SW480 (cell line): ENCODE results near the gene KHDRBS2.

Source experiments
- DNase-seq: peaks from one replicate; pipeline ENCODE4 v3.0.0-alpha.2; 2016; ENCODE audit warnings: low spot score

Gene KHDRBS2

DNA sequence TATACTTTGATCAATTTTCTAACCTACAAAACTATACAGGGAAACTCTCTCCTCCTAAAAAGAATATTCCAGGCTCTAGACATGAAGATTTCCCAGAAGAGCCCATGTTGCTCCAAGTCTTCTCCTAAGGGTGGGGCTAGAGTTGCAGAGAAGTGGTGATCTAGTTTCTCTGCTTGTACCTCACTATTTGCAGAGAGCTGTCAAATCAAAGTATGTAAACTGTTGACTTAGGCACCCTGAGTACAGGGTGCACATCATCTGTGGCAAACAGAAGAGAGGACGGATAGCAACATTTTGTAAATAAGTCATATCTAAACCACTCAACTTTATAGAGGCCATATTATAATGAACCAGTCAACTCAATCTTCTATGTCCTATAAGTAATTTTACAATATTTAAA lies 250.1 kb downstream of the KHDRBS2 start:
- no peak for DNase-seq

DNA sequence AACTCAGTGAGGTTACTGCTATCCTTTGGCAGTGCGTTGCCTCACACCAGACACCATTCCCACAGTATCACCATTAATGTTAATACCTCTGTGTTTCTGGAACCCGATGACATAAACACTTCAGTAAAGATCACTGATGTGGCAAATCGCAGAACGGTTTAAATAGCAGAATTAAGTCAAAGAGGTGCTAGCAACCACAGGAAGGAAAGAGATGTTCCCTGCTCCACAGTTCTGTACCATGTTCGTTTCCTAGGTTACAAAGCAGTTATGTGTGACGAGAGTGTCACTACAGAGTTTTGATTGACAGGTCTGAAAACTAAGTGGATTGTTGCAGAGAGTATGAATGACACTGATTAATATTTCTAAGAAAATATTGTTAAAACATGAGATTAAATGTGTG lies 272.3 kb downstream of the KHDRBS2 start:
- no peak for DNase-seq

DNA sequence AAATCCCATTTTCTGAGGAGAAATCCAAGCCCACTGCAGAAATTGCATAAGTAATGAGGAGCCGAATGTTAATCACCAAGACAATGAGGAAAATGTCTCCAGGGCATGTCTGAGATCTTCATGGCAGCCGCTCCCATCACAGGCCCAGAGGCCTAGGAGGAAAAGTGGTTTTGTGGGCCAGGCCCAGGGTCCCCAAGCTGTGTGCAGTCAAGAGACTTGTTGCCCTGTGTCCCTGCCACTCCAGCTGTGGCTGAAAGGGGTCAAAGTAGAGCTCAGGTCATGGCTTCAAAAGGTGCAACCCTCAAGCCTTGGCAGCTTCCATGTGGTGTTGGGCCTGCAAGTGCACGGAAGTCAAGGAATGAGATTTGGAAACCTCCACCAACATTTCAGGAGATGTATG lies 276.6 kb downstream of the KHDRBS2 start:
- no peak for DNase-seq

DNA sequence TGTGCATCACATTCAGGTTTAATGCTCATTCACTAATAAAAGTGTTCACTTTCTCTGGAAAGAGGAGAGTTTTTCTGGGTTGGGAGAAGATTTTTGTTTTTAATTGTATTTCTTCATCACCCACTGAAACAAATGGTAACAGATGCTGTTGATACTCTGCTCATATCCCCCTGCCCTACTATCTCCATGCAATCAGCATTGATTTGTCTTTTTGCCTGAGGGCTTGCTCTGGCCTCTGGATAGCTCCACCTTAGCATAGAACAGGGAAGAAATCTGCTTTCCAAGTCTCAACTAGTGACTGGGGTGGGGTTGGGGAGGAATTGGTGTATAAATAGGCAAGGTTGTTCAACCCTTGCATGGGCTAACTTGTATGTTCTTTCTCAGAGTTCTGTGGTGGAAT lies 296.4 kb downstream of the KHDRBS2 start:
- no peak for DNase-seq

DNA sequence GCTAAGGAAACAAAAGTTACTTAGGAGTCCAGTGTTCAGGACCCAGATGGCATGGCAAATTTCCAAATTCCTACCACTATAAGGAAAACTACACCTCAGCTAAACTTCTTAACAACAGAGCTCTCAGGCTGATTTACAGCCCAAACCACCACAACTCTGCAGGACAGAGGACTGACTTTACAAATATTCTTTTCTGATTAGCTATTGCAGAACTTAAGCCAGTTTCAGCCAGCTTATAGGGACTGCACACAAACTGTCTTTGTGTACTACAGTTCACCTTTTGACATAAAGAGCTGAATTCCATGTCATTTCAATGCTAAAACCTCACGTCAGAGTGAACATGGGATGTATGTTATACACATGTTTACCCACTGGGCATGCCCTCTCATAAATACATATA lies 305.4 kb downstream of the KHDRBS2 start:
- no peak for DNase-seq

DNA sequence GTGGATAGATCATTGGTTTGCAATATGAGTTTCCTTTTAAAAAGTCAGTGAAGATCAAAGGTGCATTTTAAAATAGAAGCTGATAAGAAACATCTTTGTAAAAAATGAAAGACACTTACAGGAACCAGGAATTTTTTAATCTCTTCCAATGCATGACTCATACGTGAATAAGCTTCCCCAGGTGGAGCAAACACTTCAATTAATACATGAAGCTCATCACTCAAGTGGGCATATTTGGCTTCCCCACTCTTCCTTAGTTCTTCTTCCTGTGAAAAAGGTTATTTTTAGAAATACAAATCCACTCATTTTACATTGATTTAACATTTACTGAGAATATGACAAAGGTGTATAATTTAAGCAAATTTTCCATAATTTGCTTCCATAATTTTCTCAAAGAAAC lies 308.1 kb downstream of the KHDRBS2 start:
- no peak for DNase-seq

DNA sequence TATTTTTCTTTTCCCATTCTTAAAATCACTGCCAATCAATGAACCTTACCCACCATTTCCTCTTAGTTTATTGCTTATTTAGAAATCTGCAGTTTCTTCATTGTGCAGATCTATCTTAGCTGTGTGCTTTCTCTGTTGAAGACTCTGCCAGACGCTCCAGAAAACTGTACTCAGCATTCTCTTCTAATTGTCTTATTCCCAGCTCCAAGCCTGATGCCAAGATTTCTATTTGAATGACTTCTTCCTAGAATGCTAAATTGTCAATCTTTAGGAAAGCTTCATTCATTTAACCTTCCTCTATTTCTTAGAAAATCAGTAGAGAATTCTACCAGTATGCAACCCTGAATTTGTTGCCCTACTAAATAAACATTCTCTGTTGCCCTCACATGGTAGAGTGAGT lies 308.9 kb downstream of the KHDRBS2 start:
- no peak for DNase-seq

DNA sequence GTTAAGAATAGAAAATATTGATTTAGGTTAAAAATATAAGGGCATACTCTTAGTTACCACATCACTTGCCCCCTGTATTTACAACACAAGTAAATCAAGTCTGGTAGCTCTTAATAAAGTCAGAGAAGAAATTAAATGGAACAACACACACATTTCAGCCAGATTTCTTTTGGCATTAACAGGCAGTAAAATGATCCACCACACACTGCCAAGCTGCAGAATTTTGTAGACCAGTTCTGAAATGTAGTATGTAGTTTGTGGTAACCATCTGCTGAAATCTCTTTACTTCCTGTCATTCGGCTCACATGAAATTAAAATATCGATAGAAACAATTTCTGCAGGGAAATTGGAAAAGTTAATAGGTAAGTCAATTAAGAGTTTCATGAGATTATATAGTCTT lies 326.8 kb downstream of the KHDRBS2 start:
- DNase-seq = no peak

DNA sequence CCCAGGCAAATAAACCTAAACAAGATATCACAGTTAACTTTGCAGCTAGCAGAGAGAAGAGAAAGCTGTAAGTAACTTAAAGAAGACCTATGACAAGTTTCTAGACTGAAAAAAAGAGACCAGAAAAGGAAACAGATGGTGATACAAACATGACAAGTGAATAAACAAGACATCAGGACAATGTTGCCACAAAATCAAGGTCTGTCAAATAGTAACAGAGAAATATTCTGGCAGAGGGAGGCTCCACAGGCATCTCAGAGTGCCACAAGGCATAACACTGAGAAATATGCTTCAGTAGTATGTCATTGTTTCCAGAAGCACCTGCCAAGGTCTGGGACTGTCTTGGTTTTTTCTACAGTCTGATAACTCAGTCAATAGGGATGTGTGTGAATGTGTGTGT lies 332.2 kb downstream of the KHDRBS2 start:
- no peak for DNase-seq

DNA sequence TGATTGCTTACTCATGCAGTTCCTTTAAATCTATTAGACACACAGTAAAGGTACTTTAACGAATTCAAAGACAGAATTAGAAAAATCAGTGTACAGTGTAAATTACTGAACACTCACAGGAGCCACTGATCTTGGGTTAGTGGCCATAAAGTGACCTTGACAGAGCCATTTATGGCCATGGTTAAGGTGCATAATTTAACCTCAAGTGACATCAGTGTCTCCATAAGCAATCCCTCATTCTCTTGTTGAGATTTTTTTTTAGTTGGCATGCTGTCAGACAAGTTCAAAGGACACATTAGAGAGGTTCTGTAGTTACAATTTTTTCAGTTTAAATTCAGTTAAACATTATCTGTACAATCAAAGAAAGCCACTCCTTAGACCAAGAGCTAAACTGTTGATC lies 334.4 kb downstream of the KHDRBS2 start:
- no peak for DNase-seq

DNA sequence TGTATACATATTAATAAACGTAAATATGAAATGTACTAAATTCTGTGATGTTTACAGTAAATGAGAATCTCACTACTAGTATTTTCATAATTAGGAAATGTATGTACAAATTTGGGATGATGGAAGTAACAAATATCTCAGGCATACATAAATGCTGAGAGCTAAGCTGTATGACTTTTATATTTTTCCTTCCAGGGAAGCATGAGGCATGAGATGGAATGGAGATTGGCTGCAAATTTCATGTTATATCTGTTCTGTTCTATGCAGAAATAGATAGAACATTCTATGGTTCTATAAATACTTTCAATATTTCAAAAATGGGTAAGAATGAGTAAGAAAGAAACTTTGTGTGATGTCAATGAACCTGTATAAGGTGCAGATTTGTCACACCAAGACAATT lies 335.2 kb downstream of the KHDRBS2 start:
- no peak for DNase-seq

DNA sequence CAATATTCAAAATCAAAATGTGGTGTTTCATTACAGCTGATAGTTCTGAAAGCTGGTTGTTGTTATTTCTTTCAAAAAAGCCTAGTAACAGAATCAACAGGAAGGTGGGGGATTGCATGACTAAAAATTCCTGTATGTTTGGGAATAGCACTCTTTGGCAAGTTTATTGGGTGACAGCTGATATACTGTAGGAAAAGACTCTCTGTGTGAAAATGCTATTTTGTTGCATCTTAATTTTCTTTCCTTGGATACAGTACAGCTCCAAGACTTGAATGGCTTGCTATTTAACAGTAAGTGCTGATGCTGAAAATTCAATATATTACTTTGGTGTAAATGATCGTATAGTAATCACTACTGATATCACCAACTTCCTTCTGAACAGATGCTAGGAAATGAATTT lies 336.1 kb downstream of the KHDRBS2 start:
- DNase-seq = no peak

DNA sequence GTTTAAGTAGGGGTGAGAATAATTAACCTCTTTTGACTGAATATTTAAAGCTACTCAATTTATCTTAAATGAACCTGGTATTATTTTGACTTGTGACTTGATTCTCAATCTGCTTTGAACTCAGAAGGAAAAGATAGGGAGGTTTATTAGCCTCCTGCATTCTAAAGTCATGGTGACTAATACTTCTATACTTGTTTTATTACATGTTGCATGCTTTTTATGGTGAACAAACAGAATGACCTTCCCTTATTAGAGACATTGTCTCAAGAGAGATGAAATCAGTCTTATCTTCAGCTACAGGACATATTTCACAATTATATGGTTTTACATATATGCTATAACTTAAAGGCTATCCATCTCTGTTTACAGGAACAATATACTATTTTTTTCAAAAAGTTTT lies 336.9 kb downstream of the KHDRBS2 start:
- DNase-seq = no peak

DNA sequence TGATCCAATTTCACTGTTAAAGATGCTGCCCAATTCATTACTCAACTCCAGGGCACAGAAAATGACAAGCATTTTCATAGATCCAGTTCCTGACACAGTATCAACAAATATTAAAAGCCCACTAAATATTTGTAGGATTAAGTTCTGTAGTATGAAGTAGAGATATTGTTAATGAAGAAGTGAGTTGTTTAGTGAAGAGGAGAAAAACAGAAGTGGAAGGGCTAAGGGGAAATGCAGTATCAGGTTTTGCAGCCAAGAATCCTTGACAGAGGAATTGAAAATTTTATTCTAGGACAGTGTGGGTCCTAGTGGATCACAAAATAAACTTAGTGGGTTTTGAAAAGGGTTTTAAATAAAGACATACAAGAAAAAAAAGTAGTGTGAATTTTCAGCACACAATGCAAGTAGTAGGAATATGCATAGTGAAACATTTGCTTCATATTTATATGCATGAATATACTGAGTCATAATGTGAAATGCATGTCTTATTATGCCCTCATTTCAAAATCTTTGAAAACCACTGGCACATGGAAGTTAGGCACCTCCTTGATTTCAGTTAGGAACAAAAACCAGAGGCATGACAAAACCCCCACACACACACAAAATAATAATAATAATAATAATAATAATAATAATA lies 338.6 kb downstream of the KHDRBS2 start:
- no peak for DNase-seq

DNA sequence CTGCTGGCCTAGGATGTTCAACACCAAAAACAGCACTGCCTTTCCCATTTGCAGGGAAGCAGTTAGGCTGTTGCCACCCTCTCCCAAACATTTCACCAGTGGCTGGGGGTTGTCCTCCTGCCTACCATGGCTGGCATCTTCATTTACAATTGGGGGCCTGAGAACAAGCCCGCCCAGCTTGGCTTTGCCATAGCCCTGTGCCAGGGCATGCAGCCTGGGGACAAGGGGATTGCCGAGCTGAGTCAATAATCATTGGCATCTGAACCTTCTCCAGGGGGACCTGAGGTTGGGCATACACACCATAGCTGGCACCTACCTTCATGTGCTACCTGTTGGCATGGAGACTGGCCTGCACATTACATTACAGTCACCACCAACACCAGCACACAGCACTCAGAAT lies 345.1 kb downstream of the KHDRBS2 start:
- no peak for DNase-seq

DNA sequence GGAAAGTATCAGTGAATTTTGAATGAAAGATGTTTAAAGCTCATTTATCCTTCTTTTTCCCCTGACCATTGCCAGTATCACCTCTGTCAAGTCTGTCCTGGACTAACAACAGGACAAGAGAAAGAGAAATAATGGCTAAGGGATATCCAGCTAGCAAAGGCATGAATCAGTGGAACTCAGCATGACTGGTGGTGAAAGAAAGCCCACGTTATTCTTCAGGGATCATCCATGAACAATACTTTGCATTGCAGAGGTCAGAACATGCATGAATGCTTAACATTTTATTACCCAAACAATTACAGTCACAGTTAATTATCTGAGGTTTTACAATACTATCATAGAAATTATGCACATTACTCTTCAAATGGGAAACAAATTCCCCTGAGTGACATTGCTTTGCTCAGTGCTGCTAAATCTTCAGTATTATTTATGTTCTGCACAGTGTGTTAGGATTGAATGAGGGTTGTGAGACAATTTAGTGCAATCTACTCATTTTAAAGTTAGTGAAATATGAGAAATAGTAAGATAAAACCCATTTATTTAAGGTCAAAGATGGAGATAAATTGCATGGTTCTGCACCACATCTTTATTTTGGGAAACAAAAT lies 350.7 kb downstream of the KHDRBS2 start:
- DNase-seq = no peak

DNA sequence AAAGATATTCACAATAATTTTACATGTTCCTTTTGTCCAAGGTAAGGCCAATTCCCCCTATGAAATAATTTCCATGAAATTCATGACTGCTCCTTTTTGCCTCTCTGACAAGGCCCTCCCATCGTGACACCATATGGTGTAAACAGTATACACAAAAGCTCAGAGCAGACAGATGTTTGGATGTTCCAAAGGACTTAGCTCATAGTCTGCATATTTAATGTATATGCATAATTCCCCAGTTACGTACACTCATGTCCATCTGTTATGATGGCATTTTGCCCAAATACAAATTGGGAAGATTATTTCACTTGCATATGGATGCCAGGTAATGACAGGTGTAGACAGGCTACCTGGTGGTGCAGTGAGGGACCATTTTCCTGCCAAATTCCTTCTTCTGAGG lies 376.5 kb downstream of the KHDRBS2 start:
- DNase-seq = no peak

DNA sequence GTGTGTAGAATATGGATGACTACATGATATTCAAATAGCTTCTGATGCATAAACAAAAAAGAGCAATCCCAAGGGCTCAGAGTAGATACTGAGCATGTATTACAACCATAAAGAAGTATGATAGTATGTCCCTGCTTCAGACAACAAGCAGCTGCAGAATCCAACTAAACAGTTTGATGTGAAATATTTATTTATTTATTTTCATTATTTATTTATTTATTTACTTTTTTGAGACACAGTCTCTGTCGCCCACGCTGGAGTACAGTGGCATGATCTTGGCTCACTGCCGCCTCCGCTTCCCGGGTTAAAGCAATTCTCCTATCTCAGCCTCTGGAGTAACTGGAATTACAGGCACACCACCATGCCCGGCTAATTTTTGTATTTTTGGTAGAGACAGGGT lies 384.3 kb downstream of the KHDRBS2 start:
- no peak for DNase-seq

DNA sequence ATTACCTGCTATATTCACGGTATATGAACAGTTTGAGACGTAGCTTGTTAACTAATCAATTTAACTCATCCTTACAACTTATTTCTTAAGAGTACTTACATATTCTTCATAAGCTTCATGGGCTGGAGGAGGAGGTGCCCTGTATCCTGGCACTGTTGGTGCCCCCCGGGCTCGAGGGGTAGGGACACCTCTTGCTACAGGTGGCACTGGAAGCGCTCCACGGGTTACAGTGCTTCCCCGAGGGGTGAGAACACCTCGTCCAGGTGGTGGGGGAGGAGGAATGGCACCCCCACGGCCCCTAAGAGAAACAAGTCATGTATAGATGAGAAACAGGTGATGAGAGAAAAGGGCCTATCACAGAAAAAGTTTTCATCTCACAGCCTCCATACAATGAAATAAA lies 391.5 kb downstream of the KHDRBS2 start:
- DNase-seq = no peak

DNA sequence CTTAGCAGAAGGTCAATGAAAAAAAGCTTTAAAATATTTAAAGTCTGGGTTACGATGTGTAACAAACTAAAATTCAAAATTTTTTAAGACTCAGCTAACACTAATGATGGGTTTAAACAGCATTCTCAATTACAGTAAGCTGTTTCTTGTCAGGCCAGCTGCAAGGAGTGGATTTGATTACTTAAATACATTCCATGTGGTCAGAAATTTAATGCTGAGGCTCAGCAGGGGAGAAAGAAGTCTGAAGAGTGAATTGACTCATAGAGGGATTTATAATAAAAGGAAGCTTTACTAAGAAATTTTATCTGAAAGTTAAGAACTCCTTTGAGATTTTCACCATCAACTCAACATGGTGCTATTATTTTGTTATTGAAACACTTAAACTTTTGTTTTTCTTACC lies 398.6 kb downstream of the KHDRBS2 start:
- no peak for DNase-seq

DNA sequence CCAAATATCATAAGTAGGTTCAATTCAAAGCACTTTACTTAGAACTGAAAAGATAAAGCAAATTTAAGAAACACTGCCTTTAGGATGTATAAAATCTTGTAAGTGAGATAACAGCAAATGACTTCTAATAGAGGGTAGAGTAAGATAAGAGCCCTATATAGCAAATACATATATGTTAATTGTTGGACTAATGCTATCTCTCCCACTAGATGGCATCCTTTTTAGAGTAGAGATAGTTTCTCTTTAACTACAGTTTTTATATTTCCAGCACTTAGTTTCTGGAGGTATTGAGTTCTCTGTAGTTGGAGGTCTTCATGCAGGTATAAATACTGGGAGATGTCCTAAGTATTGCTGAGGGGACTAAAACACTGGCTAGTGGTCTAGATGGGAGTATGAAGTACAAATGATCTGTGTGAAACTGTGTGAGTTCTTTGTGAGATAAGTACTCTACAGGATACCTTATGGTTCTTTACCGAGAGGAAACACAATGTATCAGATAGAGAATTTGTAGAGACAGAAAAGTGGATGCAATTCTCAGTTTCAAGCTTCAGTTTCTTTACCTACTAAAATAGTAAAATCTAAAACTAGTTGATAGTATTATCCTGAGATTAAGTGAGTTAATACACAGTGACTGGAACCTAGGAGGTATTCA lies 399.3 kb downstream of the KHDRBS2 start:
- DNase-seq = peak; percentile 7

DNA sequence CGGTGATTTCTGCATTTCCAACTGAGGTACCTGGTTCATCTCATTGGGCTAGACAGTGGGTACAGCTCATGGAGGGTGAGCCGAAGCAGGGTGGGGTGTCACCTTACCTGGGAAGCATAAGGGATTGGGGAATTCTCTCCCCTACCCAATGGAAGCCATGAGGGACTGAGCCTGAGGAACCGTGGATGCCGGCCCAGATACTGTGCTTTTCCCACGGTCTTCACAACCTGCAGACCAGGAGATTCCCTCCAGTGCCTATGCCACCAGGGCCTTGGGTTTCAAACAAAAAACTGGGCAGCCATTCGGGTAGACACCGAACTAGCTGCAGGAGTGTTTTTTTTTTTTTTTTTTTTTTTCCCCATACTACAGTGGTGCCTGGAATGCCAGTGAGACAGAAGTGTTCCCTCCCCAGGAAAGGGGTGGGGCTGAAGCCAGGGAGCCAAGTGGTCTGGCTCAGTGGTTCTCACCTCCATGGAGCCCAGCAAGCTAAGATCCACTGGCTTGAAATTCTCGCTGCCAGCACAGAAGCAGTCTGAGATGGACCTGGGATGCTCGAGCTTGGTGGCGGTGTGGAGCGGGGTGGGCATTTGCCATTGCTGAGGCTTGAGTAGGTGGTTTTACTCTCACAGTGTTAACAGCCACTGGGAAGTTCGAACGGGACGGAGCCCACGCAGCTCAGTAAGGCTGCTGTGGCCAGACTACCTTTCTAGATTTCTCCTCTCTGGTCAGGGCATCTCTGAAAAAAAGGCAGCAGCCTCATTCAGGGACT lies 416.2 kb downstream of the KHDRBS2 start:
- DNase-seq = no peak

DNA sequence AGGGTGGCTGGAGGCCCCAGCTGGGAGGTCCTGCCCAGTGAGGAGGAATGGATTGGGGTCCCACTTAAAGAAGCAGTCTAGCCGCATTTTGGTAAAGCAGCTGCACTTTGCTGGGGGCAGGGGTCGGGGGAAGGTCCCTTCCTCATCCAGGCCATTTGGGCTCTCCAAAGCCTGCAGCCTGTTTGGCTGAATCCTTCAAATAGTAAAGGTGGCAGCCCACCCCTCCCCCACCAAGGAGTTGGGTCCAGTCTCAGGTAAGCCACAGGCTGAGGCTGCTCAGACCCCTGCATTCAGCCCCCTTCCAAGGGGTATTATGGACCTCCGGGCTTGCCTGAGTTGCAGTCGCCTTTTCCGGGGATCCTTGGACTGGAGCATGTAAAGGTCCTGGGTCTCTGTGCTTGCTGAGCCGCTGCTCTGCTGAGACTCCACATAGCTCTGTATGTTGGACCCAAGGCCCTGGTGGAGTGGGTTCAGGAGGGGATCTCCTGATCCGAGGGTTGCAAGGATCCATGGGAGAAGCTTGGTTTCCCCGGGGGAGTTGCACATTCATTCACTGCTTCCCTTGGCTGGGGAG lies 417.4 kb downstream of the KHDRBS2 start:
- no peak for DNase-seq
